Liver (tissue), 9 donors: ENCODE results near the gene AJUBA. TPM values are rescaled to one million over a fixed set of nuclear protein-coding genes. Genes with fewer than 3 reads are reported as not detected.
A peak's percentile ranks its signal among the peaks of the same experiment; 100 is the strongest.

Experiments
- DNase-seq: peaks from one replicate; pipeline ENCODE4 v3.0.0-alpha.2; 2017; ENCODE audit warnings: low spot score
- H3K27ac ChIP-seq, 2 donors: one replicate each; pipeline ENCODE4 v1.7.0; 2013; ENCODE audit warnings: inconsistent platforms in 2 of 2, low read length in 2 of 2, control low read depth in 1 of 2, low read depth in 1 of 2, mild to moderate bottlenecking in 1 of 2
- H3K27me3 ChIP-seq, 4 donors: one replicate each; pipeline versions ENCODE4 v1.6.1 to v1.7.0; 2013; ENCODE audit warnings: low read length in 3 of 4, inconsistent platforms in 1 of 4, mild to moderate bottlenecking in 1 of 4, moderate library complexity in 1 of 4; ENCODE audit not compliant: control insufficient read depth in 4 of 4, insufficient read depth in 4 of 4
- H3K36me3 ChIP-seq, 4 donors: one replicate each; pipeline versions ENCODE4 v1.6.1 to v1.7.0; 2013; ENCODE audit warnings: low read length in 3 of 4, mild to moderate bottlenecking in 3 of 4, low read depth in 1 of 4, moderate library complexity in 1 of 4; ENCODE audit not compliant: control insufficient read depth in 4 of 4, insufficient read depth in 3 of 4
- H3K4me1 ChIP-seq, 4 donors: one replicate each; pipeline versions ENCODE4 v1.6.1 to v1.7.0; 2013; ENCODE audit warnings: low read length in 3 of 4, mild to moderate bottlenecking in 3 of 4, moderate library complexity in 1 of 4; ENCODE audit not compliant: control insufficient read depth in 4 of 4, insufficient read depth in 4 of 4
- H3K4me3 ChIP-seq, 3 donors: one replicate each; pipeline versions ENCODE4 v1.6.1 to v1.7.0; 2013; ENCODE audit warnings: low read length in 3 of 3, control low read depth in 1 of 3, low read depth in 1 of 3, mild to moderate bottlenecking in 1 of 3
- H3K9ac ChIP-seq, 2 donors: one replicate each; pipeline ENCODE4 v1.7.0; 2013; ENCODE audit warnings: low read length in 2 of 2, mild to moderate bottlenecking in 2 of 2, moderate library complexity in 2 of 2, control low read depth in 1 of 2, low read depth in 1 of 2
- H3K9me3 ChIP-seq, 4 donors: one replicate each; pipeline versions ENCODE4 v1.6.1 to v1.7.0; 2013; ENCODE audit warnings: low read length in 3 of 4; ENCODE audit not compliant: control insufficient read depth in 4 of 4
- ATF3 ChIP-seq: IDR thresholded peaks from 2 replicates; pipeline ENCODE4 v1.6.1; 2016; ENCODE audit warnings: antibody characterized with exemption
- EGR1 ChIP-seq, 2 donors: IDR thresholded peaks; 2 replicates each; pipeline ENCODE4 v1.6.1; 2016 to 2018; ENCODE audit warnings: antibody characterized with exemption in 2 of 2, low read depth in 2 of 2
- FOXA1 ChIP-seq: IDR thresholded peaks from 2 replicates; pipeline ENCODE4 v1.6.1; 2016; ENCODE audit warnings: antibody characterized with exemption
- FOXA2 ChIP-seq: IDR thresholded peaks from 2 replicates; pipeline ENCODE4 v1.6.1; 2016; ENCODE audit warnings: antibody characterized with exemption
- GABPA ChIP-seq, 2 donors: IDR thresholded peaks in 1 of 2; conservative IDR thresholded peaks in 1 of 2; 2 replicates each; pipeline ENCODE4 v1.6.1; 2016; ENCODE audit warnings: antibody characterized with exemption in 2 of 2, mild to moderate bottlenecking in 1 of 2, moderate library complexity in 1 of 2
- HNF4A ChIP-seq, 2 donors: conservative IDR thresholded peaks; 2 replicates each; pipeline ENCODE4 v1.6.1; 2016; ENCODE audit warnings: antibody characterized with exemption in 2 of 2, mild to moderate bottlenecking in 2 of 2
- HNF4G ChIP-seq: IDR thresholded peaks from 2 replicates; pipeline ENCODE4 v1.6.1; 2016; ENCODE audit warnings: antibody characterized with exemption
- JUND ChIP-seq, 2 donors: IDR thresholded peaks; 2 replicates each; pipeline ENCODE4 v1.6.1; 2016; ENCODE audit warnings: antibody characterized with exemption in 2 of 2
- MAX ChIP-seq: IDR thresholded peaks from 2 replicates; pipeline ENCODE4 v1.6.1; 2016; ENCODE audit warnings: antibody characterized with exemption
- NR2F2 ChIP-seq: IDR thresholded peaks from 2 replicates; pipeline ENCODE4 v1.6.1; 2016; ENCODE audit warnings: antibody characterized with exemption
- RAD21 ChIP-seq, 2 donors: IDR thresholded peaks; 2 replicates each; pipeline ENCODE4 v1.6.1; 2016; ENCODE audit warnings: antibody characterized with exemption in 2 of 2, mild to moderate bottlenecking in 2 of 2
- RXRA ChIP-seq, 2 donors: IDR thresholded peaks; 2 replicates each; pipeline ENCODE4 v1.6.1; 2017 to 2018; ENCODE audit warnings: antibody characterized with exemption in 2 of 2, mild to moderate bottlenecking in 1 of 2
- SP1 ChIP-seq: IDR thresholded peaks from 2 replicates; pipeline ENCODE4 v1.6.1; 2018; ENCODE audit warnings: antibody characterized with exemption, mild to moderate bottlenecking
- TAF1 ChIP-seq: conservative IDR thresholded peaks from 2 replicates; pipeline ENCODE4 v1.6.1; 2016; ENCODE audit warnings: antibody characterized with exemption, mild to moderate bottlenecking
- YY1 ChIP-seq: IDR thresholded peaks from 2 replicates; pipeline ENCODE4 v1.6.1; 2016; ENCODE audit warnings: antibody characterized with exemption, mild to moderate bottlenecking
- WGBS: extraction: QIAGEN DNeasy Blood & Tissue Kit; methylation state at CpG from one replicate; pipeline ENCODE4 v1.1.7; 2013; 5-methylcytosine and 5-hydroxymethylcytosine counted together
- polyA plus RNA-seq, 2 donors: library from polyadenylated mRNA; stranded (reverse) in 1 of 2; unstranded in 1 of 2; fragments of 200-250 nt in 1 of 2; fragments of >200 nt in 1 of 2; fragmentation: Nextera tagmentation in 1 of 2; extraction: Ambion mirVana in 1 of 2; gene quantifications; one replicate each; pipeline versions ENCODE4 v1.2.1 to v1.2.3, GENCODE V29; 2013 to 2015
- total RNA-seq, 2 donors: library from RNA; depleted of rRNA; stranded (reverse); fragments of >200 nt; gene quantifications; one replicate each; pipeline ENCODE4 v1.2.3, GENCODE V29; 2014
- TF ChIP-seq, protein P1 (sequence below): fragments of 150-350 bp; IDR thresholded peaks from 2 replicates; pipeline ENCODE4 v1.5.1; 2017; ENCODE audit warnings: improper control_type of control experiment, low read depth, low read length; ENCODE audit not compliant: missing input control
- TF ChIP-seq, protein P2 (sequence below): IDR thresholded peaks from 2 replicates; pipeline ENCODE4 v1.6.1; 2016; ENCODE audit warnings: antibody characterized with exemption
- TF ChIP-seq, protein P3 (sequence below): IDR thresholded peaks from 2 replicates; pipeline ENCODE4 v1.6.1; 2016; ENCODE audit warnings: antibody characterized with exemption, mild to moderate bottlenecking
- donor health status: healthy.
- donor health status: healthy.
- donor health status: healthy.
- donor health status: healthy.
- donor health status: healthy.

The AJUBA gene
- total and polyA plus RNA-seq, 4 donors = 15.5 to 34.9 (median 19.6) TPM

DNA sequence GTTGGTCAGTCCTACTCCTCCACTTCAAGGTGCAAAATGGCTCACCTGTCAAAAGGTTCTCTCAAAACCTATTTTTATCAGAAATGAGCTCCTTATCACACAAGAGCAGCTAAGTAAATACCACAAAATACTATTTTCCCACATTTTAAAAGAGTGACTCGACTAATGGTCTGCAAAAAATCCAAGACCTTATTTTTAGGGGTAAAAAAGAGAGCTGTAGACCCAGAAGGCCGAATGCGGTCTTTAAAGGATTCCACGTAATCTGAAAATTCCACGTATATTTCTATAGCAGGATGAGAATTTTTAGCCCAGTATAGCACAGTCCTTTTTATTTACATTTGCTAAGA is 23.8 kb upstream of the AJUBA start:
- H3K4me3 ChIP-seq = peak overlapping the region; percentile 68 to 93 (median 90)
- H3K36me3 ChIP-seq = no peaks in the 10 kb centered on the region
- peak overlapping the region; percentile 92 to 96 for H3K27ac ChIP-seq
- no peak for DNase-seq
- no peaks in the 10 kb centered on the region for H3K9me3 ChIP-seq
- H3K27me3 ChIP-seq = no peaks in the 10 kb centered on the region
- 49% methylated on average over 5 of the region's 5 CpGs for WGBS
- peak overlapping the region; percentile 73 to 94 for H3K9ac ChIP-seq
- no peak for TF ChIP-seq JUND (IDR thresholded peaks at IDR 0.05)
- no peak for TF ChIP-seq RXRA (IDR thresholded peaks at IDR 0.05)
- TF ChIP-seq RAD21 (IDR thresholded peaks at IDR 0.05) = no peak
- TF ChIP-seq ATF3 = no peak
- TF ChIP-seq, protein P1, sequence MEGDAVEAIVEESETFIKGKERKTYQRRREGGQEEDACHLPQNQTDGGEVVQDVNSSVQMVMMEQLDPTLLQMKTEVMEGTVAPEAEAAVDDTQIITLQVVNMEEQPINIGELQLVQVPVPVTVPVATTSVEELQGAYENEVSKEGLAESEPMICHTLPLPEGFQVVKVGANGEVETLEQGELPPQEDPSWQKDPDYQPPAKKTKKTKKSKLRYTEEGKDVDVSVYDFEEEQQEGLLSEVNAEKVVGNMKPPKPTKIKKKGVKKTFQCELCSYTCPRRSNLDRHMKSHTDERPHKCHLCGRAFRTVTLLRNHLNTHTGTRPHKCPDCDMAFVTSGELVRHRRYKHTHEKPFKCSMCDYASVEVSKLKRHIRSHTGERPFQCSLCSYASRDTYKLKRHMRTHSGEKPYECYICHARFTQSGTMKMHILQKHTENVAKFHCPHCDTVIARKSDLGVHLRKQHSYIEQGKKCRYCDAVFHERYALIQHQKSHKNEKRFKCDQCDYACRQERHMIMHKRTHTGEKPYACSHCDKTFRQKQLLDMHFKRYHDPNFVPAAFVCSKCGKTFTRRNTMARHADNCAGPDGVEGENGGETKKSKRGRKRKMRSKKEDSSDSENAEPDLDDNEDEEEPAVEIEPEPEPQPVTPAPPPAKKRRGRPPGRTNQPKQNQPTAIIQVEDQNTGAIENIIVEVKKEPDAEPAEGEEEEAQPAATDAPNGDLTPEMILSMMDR = no peak
- TF ChIP-seq SP1 = no peak
- no peak for TF ChIP-seq EGR1 (IDR thresholded peaks at IDR 0.05; ENCODE audit: low read depth in 2 of 2)
- peaks cover 5 to 14% (median 7%) of the 10 kb centered on the region in 4 donors for H3K4me1 ChIP-seq

DNA sequence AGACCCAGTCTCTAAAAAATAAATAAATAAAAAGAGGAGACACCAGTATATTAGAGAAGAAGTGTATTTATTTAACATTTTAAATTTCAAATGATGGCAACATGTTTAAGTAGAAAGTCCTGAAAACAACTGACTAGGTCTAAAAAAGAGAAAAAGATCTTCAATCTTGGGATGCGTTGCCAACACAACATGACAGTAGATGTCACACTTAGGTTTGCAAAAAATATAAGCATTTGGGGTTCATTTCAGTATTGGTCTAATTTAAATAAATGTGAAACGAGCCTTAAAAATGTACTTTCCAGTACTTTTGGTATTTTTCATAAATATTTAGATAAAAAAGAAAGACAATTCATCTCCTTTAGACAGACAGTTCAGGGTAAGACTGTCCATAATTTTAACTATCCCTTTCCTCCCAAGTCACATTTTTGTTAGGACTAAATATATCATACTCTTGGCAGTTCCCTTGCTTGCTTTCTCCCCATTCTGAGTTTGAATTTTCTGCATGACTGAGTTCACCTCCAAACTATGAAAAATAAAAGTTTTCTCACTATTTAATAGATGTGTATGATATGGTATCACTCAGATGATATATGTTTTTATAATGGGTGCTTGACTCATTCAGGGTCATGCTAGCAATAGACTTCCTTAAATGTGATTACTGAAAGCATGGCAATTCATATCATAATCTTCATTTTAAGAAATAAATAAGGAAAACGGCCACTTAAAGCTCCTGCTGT is 23.3 kb upstream of the AJUBA start:
- H3K9me3 ChIP-seq = no peaks in the 10 kb centered on the region
- no peaks in the 10 kb centered on the region for H3K27me3 ChIP-seq
- 80% methylated on average over 3 of the region's 3 CpGs for WGBS
- H3K9ac ChIP-seq = no peak overlapping the region
- DNase-seq = no peak
- peak overlapping the region in 1 of 3 donors; percentile 68 for H3K4me3 ChIP-seq
- TF ChIP-seq HNF4G (no peak), JUND (IDR thresholded peaks at IDR 0.05) (no peak), MAX (no peak), TAF1 (no peak), RXRA (IDR thresholded peaks at IDR 0.05) (no peak), YY1 (no peak), ATF3 (no peak), FOXA1 (no peak), EGR1 (IDR thresholded peaks at IDR 0.05; ENCODE audit: low read depth in 2 of 2) (no peak), GABPA (IDR thresholded peaks at IDR 0.05 in 1 of 2, conservative IDR thresholded peaks at IDR 0.05 in 1 of 2) (no peak), NR2F2 (no peak), SP1 (no peak), RAD21 (IDR thresholded peaks at IDR 0.05) (no peak), FOXA2 (no peak), HNF4A (conservative IDR thresholded peaks at IDR 0.05) (no peak)
- TF ChIP-seq, protein P2, sequence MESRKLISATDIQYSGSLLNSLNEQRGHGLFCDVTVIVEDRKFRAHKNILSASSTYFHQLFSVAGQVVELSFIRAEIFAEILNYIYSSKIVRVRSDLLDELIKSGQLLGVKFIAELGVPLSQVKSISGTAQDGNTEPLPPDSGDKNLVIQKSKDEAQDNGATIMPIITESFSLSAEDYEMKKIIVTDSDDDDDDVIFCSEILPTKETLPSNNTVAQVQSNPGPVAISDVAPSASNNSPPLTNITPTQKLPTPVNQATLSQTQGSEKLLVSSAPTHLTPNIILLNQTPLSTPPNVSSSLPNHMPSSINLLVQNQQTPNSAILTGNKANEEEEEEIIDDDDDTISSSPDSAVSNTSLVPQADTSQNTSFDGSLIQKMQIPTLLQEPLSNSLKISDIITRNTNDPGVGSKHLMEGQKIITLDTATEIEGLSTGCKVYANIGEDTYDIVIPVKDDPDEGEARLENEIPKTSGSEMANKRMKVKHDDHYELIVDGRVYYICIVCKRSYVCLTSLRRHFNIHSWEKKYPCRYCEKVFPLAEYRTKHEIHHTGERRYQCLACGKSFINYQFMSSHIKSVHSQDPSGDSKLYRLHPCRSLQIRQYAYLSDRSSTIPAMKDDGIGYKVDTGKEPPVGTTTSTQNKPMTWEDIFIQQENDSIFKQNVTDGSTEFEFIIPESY = no peak
- TF ChIP-seq, protein P1 = no peak
- TF ChIP-seq, protein P3, sequence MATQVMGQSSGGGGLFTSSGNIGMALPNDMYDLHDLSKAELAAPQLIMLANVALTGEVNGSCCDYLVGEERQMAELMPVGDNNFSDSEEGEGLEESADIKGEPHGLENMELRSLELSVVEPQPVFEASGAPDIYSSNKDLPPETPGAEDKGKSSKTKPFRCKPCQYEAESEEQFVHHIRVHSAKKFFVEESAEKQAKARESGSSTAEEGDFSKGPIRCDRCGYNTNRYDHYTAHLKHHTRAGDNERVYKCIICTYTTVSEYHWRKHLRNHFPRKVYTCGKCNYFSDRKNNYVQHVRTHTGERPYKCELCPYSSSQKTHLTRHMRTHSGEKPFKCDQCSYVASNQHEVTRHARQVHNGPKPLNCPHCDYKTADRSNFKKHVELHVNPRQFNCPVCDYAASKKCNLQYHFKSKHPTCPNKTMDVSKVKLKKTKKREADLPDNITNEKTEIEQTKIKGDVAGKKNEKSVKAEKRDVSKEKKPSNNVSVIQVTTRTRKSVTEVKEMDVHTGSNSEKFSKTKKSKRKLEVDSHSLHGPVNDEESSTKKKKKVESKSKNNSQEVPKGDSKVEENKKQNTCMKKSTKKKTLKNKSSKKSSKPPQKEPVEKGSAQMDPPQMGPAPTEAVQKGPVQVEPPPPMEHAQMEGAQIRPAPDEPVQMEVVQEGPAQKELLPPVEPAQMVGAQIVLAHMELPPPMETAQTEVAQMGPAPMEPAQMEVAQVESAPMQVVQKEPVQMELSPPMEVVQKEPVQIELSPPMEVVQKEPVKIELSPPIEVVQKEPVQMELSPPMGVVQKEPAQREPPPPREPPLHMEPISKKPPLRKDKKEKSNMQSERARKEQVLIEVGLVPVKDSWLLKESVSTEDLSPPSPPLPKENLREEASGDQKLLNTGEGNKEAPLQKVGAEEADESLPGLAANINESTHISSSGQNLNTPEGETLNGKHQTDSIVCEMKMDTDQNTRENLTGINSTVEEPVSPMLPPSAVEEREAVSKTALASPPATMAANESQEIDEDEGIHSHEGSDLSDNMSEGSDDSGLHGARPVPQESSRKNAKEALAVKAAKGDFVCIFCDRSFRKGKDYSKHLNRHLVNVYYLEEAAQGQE = no peak
- no peak overlapping the region for H3K27ac ChIP-seq
- H3K4me1 ChIP-seq = peaks cover 5 to 14% (median 7%) of the 10 kb centered on the region in 4 donors
- H3K36me3 ChIP-seq = no peaks in the 10 kb centered on the region
